Smooth muscle cell (in vitro differentiated cells): ENCODE results near the gene NKD1. TPM values are rescaled to one million over a fixed set of nuclear protein-coding genes. Genes with fewer than 3 reads are reported as not detected.

Experiments
- DNase-seq: peaks from one replicate; lab custom pipeline; 2025; ENCODE audit not compliant: unreplicated experiment; lab: John Stamatoyannopoulos, UW
- H2AFZ ChIP-seq: fragments of 200-600 bp; sonication (generic); 2 replicates; pipeline ENCODE4 v1.6.0; 2016; ENCODE audit warnings: antibody characterized with exemption, low read depth, mild to moderate bottlenecking
- H3F3A ChIP-seq: fragments of 200-600 bp; sonication (generic); 2 replicates; pipeline ENCODE4 v1.6.0; 2017; ENCODE audit warnings: antibody characterized with exemption, low read depth
- H3K27ac ChIP-seq: fragments of 200-600 bp; sonication (generic); 2 replicates; pipeline ENCODE4 v1.5.1; 2016; ENCODE audit warnings: low read depth, mild to moderate bottlenecking
- H3K27me3 ChIP-seq: fragments of 200-600 bp; sonication (generic); 2 replicates; pipeline ENCODE4 v1.6.1; 2016; ENCODE audit warnings: low read depth, mild to moderate bottlenecking
- H3K36me3 ChIP-seq: fragments of 200-600 bp; sonication (generic); 2 replicates; pipeline ENCODE4 v1.5.1; 2016; ENCODE audit warnings: low read depth
- H3K4me1 ChIP-seq: fragments of 200-600 bp; sonication (generic); 2 replicates; pipeline ENCODE4 v1.5.1; 2016; ENCODE audit warnings: low read depth
- H3K4me2 ChIP-seq: fragments of 200-600 bp; sonication (generic); 2 replicates; pipeline ENCODE4 v1.6.0; 2016; ENCODE audit warnings: mild to moderate bottlenecking
- H3K4me3 ChIP-seq: fragments of 200-600 bp; sonication (generic); 2 replicates; pipeline ENCODE4 v1.5.1; 2016; ENCODE audit warnings: mild to moderate bottlenecking
- H3K79me2 ChIP-seq: fragments of 200-600 bp; sonication (generic); 2 replicates; pipeline ENCODE4 v1.6.0; 2016; ENCODE audit warnings: low read depth, mild to moderate bottlenecking
- H3K9ac ChIP-seq: fragments of 200-600 bp; sonication (generic); 2 replicates; pipeline ENCODE4 v1.6.0; 2016; ENCODE audit warnings: low read depth
- H3K9me3 ChIP-seq: fragments of 200-600 bp; sonication (generic); replicated peaks from 2 replicates; pipeline ENCODE4 v1.5.1; 2016; ENCODE audit warnings: low read depth
- H4K20me1 ChIP-seq: fragments of 200-600 bp; sonication (generic); 2 replicates; pipeline ENCODE4 v1.6.0; 2016; ENCODE audit warnings: low read depth
- WGBS: methylation state at CpG from one replicate; pipeline ENCODE4 v1.1.7; 2016; ENCODE audit warnings: low lambda C conversion rate; 5-methylcytosine and 5-hydroxymethylcytosine counted together
- polyA plus RNA-seq: library from polyadenylated mRNA; unstranded; fragments of >200 nt; fragmentation: Nextera tagmentation; extraction: Ambion mirVana; gene quantifications from 2 replicates; pipeline ENCODE4 v1.2.1, GENCODE V29; 2016
- total RNA-seq: library from RNA; depleted of rRNA; stranded (reverse); fragments of >200 nt; gene quantifications from 2 replicates; pipeline ENCODE4 v1.2.3, GENCODE V29; 2014
- TF ChIP-seq, protein P1 (sequence below): fragments of 200-600 bp; sonication (generic); IDR thresholded peaks from 2 replicates; pipeline ENCODE4 v1.5.1; 2017; ENCODE audit warnings: borderline replicate concordance, mild to moderate bottlenecking, antibody characterized with exemption; ENCODE audit not compliant: insufficient read depth, poor library complexity, severe bottlenecking

Gene NKD1
- total and polyA plus RNA-seq, 2 experiments from 2014 or later: 4.5 to 18.8 TPM

DNA sequence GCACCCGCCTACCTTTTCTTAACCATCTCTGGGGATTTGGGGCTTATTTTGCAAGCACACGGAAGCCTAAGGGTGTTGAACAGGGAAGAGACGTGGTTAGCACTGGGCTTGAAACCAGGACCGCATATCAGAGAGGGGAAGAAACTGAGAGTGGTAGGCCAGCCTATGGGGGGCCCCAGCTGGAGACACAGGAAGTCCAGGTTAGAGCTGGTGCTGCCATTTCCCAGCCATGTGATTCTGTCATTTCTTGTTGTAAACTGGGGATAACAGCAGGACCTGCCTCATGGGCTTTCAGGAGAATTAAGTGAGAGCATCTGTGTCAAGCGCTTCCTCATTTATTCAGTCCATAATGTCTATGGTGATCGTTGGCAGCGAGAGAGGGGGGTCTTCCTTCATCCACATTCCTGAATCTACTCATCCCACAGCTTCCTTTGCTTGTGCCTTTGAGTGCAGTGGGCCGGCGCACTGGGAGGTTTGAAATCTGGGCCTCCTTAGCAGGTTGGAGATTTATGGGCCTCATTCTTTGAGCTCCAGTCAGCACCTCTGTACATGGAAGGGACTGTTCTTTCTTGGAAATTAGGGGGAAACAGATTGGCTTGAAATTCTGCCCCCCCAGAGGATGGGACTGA lies 20.1 kb downstream of the NKD1 start:
- 75% methylated on average over 9 of the region's 9 CpGs for WGBS
- Histone ChIP-seq H3K9me3 (no peaks in the 10 kb centered on the region), H3K4me1 (no peaks in the 10 kb centered on the region), H4K20me1 (peaks cover 63% of the 10 kb centered on the region), H3K27me3 (no peaks in the 10 kb centered on the region), H3K9ac (no peak overlapping the region), H3K4me2 (peak overlapping the region; percentile 20), H3K36me3 (no peaks in the 10 kb centered on the region), H3K4me3 (no peak overlapping the region), H3F3A (no peaks in the 10 kb centered on the region), H2AFZ (no peak overlapping the region), H3K79me2 (peaks cover 5% of the 10 kb centered on the region), H3K27ac (no peak overlapping the region)
- no peak for DNase-seq
- TF ChIP-seq, protein P1, sequence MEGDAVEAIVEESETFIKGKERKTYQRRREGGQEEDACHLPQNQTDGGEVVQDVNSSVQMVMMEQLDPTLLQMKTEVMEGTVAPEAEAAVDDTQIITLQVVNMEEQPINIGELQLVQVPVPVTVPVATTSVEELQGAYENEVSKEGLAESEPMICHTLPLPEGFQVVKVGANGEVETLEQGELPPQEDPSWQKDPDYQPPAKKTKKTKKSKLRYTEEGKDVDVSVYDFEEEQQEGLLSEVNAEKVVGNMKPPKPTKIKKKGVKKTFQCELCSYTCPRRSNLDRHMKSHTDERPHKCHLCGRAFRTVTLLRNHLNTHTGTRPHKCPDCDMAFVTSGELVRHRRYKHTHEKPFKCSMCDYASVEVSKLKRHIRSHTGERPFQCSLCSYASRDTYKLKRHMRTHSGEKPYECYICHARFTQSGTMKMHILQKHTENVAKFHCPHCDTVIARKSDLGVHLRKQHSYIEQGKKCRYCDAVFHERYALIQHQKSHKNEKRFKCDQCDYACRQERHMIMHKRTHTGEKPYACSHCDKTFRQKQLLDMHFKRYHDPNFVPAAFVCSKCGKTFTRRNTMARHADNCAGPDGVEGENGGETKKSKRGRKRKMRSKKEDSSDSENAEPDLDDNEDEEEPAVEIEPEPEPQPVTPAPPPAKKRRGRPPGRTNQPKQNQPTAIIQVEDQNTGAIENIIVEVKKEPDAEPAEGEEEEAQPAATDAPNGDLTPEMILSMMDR: no peak

DNA sequence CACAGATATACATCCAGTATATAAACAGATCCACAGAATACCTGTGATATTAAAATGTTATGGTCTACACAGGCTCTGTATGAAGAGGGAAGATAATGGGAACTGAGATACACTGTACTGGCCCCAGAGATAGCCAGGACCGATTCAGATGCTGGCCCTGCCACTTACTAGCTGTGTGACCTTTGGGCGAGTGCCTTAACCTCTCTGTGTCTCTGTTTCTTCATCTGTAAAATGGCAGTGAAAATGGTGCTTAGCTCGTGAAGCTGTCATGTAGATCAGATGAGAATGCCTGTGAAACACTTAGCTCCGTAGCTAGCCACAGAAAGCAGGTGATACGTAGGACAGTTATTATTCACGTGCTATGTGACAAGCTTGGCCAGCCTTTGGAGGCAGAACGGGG lies 22.2 kb downstream of the NKD1 start:
- H3K4me2 ChIP-seq: no peak overlapping the region
- no peak overlapping the region for H3K9ac ChIP-seq
- H4K20me1 ChIP-seq: peaks cover 74% of the 10 kb centered on the region
- 96% methylated on average over 7 of the region's 7 CpGs for WGBS
- no peak overlapping the region for H3K27ac ChIP-seq
- no peaks in the 10 kb centered on the region for H3F3A ChIP-seq
- no peaks in the 10 kb centered on the region for H3K4me1 ChIP-seq
- DNase-seq: no peak
- H3K79me2 ChIP-seq: peaks cover 5% of the 10 kb centered on the region
- H3K9me3 ChIP-seq: no peaks in the 10 kb centered on the region
- H3K4me3 ChIP-seq: no peak overlapping the region
- TF ChIP-seq, protein P1: no peak
- H3K27me3 ChIP-seq: no peaks in the 10 kb centered on the region
- H2AFZ ChIP-seq: no peak overlapping the region
- H3K36me3 ChIP-seq: no peaks in the 10 kb centered on the region

GRCh38 chr16:50570808-50571598 lies 22.8 kb downstream of the NKD1 start:
- Histone ChIP-seq H4K20me1 (peaks cover 76% of the 10 kb centered on the region), H3F3A (no peaks in the 10 kb centered on the region), H3K4me3 (no peak overlapping the region), H3K27ac (no peak overlapping the region), H2AFZ (no peak overlapping the region), H3K27me3 (no peaks in the 10 kb centered on the region), H3K36me3 (no peaks in the 10 kb centered on the region), H3K9ac (no peak overlapping the region), H3K9me3 (no peaks in the 10 kb centered on the region), H3K4me1 (no peaks in the 10 kb centered on the region), H3K4me2 (no peak overlapping the region), H3K79me2 (peaks cover 5% of the 10 kb centered on the region)
- DNase-seq: no peak
- 94% methylated on average over 11 of the region's 11 CpGs for WGBS
- TF ChIP-seq, protein P1: no peak
